Measurements from ENCODE around the gene PI4KB. TPM values are rescaled to one million over a fixed set of nuclear protein-coding genes. Genes with fewer than 3 reads are reported as not detected.

The PI4KB gene
- total and polyA plus RNA-seq, 2 of the 13 experiments (the other 11 are each of a cell fraction or from before 2014, with no cell fraction given): 19.5 to 29.3 TPM

DNA sequence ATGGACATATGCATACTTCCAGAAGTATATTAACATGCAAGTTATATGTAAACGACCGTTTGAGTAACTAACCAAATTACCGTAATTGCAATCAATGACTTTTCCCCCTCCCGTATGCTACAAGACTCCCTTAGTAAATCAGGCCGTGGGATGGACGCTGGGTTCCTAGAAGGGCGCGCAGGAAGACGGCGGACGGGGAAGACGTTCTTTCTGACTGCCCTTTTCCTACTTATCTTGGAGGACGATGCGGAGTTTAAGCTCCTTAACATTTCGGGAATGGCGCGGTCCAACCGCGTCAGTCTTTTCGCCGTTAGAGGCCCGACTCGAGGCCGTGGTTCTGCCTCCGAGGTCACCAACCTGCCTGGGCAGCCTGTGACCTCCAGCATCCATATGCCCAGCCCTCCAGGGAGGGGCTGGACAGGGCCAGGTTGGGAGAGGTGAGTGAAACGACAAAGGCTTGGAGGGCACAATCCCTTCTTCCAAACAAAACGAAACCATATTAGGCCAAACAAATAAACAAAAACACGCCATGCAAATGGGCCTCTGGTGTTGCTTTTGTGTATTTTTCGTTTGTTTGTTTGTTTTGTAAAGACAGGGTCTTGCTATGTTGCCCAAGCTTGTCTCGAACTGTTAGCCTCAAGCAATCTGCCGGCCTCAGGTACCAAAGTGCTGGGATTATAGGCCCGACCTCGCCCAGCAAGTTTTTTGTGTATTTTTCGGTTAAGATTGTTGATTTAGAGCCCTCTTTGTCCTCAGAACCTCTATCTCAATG lies 873 bp upstream of the PI4KB start (continued):
- TF ChIP-seq ZNF350 (CRISPR knock-in tag; IDR thresholded peaks at IDR 0.05; ENCODE audit: borderline replicate concordance, low read depth) (0 out of 2 replicates have a peak, but pooled peaks have one; percentile 22), NFKBIZ (CRISPR knock-in tag; IDR thresholded peaks at IDR 0.05) (no peak), SIX4 (CRISPR knock-in tag; IDR thresholded peaks at IDR 0.05) (no peak), NR2F1 (CRISPR knock-in tag; IDR thresholded peaks at IDR 0.05) (0 out of 4 replicates have a peak, but pooled peaks have one; percentile 19 to 24), ZNF768 (CRISPR knock-in tag; IDR thresholded peaks at IDR 0.05) (peak; percentile 56; the same call in 1 of the 2 replicates), HES4 (CRISPR knock-in tag; IDR thresholded peaks at IDR 0.05; ENCODE audit: borderline replicate concordance) (peak; percentile 65; the same call in 1 of the 2 replicates), HHEX (CRISPR knock-in tag; IDR thresholded peaks at IDR 0.05) (no peak), EP300 (IDR thresholded peaks at IDR 0.05; ENCODE audit: low read depth in 2 of 2, low read length in 2 of 2) (no peak), EP300 (CRISPR knock-in tag; IDR thresholded peaks at IDR 0.05; ENCODE audit: borderline replicate concordance) (0 out of 2 replicates have a peak, but pooled peaks have one; percentile 16), ETV6 (CRISPR knock-in tag; conservative IDR thresholded peaks at IDR 0.05) (0 out of 2 replicates have a peak, but pooled peaks have one; percentile 30), BRCA1 (CRISPR knock-in tag; IDR thresholded peaks at IDR 0.05) (no peak), PCBP2 (optimal IDR thresholded peaks at IDR 0.05; ENCODE audit: low read depth, low read length, poor library complexity, severe bottlenecking) (no peak), ATF1 (CRISPR knock-in tag; IDR thresholded peaks at IDR 0.05) (no peak), PRMT3 (CRISPR knock-in tag; IDR thresholded peaks at IDR 0.05; ENCODE audit: borderline replicate concordance, low read depth) (no peak), ZNF235 (CRISPR knock-in tag; IDR thresholded peaks at IDR 0.05; ENCODE audit: borderline replicate concordance) (no peak), ZNF446 (CRISPR knock-in tag; IDR thresholded peaks at IDR 0.05) (no peak), ZNF317 (CRISPR knock-in tag; IDR thresholded peaks at IDR 0.05) (0 out of 2 replicates have a peak, but pooled peaks have one; percentile 20), DPF2 (CRISPR knock-in tag; IDR thresholded peaks at IDR 0.05; ENCODE audit: borderline replicate concordance, low read depth) (no peak)
- TF ChIP-seq, protein P1, sequence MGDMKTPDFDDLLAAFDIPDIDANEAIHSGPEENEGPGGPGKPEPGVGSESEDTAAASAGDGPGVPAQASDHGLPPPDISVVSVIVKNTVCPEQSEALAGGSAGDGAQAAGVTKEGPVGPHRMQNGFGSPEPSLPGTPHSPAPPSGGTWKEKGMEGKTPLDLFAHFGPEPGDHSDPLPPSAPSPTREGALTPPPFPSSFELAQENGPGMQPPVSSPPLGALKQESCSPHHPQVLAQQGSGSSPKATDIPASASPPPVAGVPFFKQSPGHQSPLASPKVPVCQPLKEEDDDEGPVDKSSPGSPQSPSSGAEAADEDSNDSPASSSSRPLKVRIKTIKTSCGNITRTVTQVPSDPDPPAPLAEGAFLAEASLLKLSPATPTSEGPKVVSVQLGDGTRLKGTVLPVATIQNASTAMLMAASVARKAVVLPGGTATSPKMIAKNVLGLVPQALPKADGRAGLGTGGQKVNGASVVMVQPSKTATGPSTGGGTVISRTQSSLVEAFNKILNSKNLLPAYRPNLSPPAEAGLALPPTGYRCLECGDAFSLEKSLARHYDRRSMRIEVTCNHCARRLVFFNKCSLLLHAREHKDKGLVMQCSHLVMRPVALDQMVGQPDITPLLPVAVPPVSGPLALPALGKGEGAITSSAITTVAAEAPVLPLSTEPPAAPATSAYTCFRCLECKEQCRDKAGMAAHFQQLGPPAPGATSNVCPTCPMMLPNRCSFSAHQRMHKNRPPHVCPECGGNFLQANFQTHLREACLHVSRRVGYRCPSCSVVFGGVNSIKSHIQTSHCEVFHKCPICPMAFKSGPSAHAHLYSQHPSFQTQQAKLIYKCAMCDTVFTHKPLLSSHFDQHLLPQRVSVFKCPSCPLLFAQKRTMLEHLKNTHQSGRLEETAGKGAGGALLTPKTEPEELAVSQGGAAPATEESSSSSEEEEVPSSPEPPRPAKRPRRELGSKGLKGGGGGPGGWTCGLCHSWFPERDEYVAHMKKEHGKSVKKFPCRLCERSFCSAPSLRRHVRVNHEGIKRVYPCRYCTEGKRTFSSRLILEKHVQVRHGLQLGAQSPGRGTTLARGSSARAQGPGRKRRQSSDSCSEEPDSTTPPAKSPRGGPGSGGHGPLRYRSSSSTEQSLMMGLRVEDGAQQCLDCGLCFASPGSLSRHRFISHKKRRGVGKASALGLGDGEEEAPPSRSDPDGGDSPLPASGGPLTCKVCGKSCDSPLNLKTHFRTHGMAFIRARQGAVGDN (CRISPR knock-in tag; IDR thresholded peaks at IDR 0.05): peak; percentile 68
- TF ChIP-seq, protein P2, sequence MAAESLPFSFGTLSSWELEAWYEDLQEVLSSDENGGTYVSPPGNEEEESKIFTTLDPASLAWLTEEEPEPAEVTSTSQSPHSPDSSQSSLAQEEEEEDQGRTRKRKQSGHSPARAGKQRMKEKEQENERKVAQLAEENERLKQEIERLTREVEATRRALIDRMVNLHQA (CRISPR knock-in tag; IDR thresholded peaks at IDR 0.05): no peak
- TF ChIP-seq, protein P3, sequence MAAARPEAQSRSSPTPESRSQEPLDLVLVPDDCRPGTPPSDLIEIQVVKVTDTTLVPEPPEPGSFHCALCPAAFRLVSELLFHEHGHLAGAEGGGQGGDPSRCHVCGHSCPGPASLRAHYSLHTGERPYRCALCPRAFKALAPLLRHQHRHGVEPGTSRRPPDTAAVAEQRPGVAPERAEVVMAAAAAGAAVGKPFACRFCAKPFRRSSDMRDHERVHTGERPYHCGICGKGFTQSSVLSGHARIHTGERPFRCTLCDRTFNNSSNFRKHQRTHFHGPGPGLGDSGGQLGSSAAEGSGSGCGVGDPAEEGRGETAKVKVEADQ (CRISPR knock-in tag; IDR thresholded peaks at IDR 0.05; ENCODE audit: borderline replicate concordance): 0 out of 2 replicates have a peak, but pooled peaks have one; percentile 25

All from HepG2 (cell line).